ENCODE results near the gene HUNK.
"Not testable (repeated sequence)": the region's sequence is repeated elsewhere in the genome, so short reads cannot be mapped to it uniquely, and the experiment has no call there.

The HUNK gene

GRCh38 chr21:31848326-31848985 is 24.4 kb upstream of the HUNK start:
- TF ChIP-seq ZNF565 (CRISPR knock-in tag; conservative IDR thresholded peaks at IDR 0.05; ENCODE audit: low read depth): no peak
- no peak for TF ChIP-seq ZFP3 (CRISPR knock-in tag; IDR thresholded peaks at IDR 0.05)
- no peak for TF ChIP-seq ZNF8 (CRISPR knock-in tag; IDR thresholded peaks at IDR 0.05)
- no peak for TF ChIP-seq PATZ1 (CRISPR knock-in tag; IDR thresholded peaks at IDR 0.05; ENCODE audit: borderline replicate concordance)
- TF ChIP-seq CREB5 (CRISPR knock-in tag; IDR thresholded peaks at IDR 0.05; ENCODE audit: low read depth): no peak
- TF ChIP-seq ZFP30 (CRISPR knock-in tag; IDR thresholded peaks at IDR 0.05): no peak
- TF ChIP-seq ARNTL (CRISPR knock-in tag; IDR thresholded peaks at IDR 0.05; ENCODE audit: borderline replicate concordance, low read depth): no peak
- no peak for TF ChIP-seq OSR1 (CRISPR knock-in tag; IDR thresholded peaks at IDR 0.05)
- no peak for TF ChIP-seq ZNF70 (CRISPR knock-in tag; IDR thresholded peaks at IDR 0.05)
- no peak for TF ChIP-seq RARB (CRISPR knock-in tag; IDR thresholded peaks at IDR 0.05)
- TF ChIP-seq ESRRG (CRISPR knock-in tag; IDR thresholded peaks at IDR 0.05): no peak
- TF ChIP-seq GLIS3 (CRISPR knock-in tag; IDR thresholded peaks at IDR 0.05): no peak
- no peak for TF ChIP-seq POU6F1 (CRISPR knock-in tag; IDR thresholded peaks at IDR 0.05; ENCODE audit: borderline replicate concordance, low read depth)
- ATAC-seq: no peak

GRCh38 chr21:31850886-31851285 is 21.9 kb upstream of the HUNK start:
- ATAC-seq: no peak

GRCh38 chr21:31855180-31855579 is 17.6 kb upstream of the HUNK start:
- no peak for ATAC-seq
- TF ChIP-seq ZNF70 (CRISPR knock-in tag; IDR thresholded peaks at IDR 0.05) (no peak), POU6F1 (CRISPR knock-in tag; IDR thresholded peaks at IDR 0.05; ENCODE audit: borderline replicate concordance, low read depth) (no peak), ZNF565 (CRISPR knock-in tag; conservative IDR thresholded peaks at IDR 0.05; ENCODE audit: low read depth) (no peak), OSR1 (CRISPR knock-in tag; IDR thresholded peaks at IDR 0.05) (no peak), ARNTL (CRISPR knock-in tag; IDR thresholded peaks at IDR 0.05; ENCODE audit: borderline replicate concordance, low read depth) (no peak), ZFP30 (CRISPR knock-in tag; IDR thresholded peaks at IDR 0.05) (no peak), SNAI2 (CRISPR knock-in tag; IDR thresholded peaks at IDR 0.05) (no peak)

More at GRCh38 chr21:31850886-31851285, 21.9 kb upstream of the HUNK start:
- no peak for TF ChIP-seq ISL1 (CRISPR knock-in tag; IDR thresholded peaks at IDR 0.05)

- TF ChIP-seq ZC3H10 (CRISPR knock-in tag; IDR thresholded peaks at IDR 0.05) (no peak), CSDC2 (CRISPR knock-in tag; IDR thresholded peaks at IDR 0.05) (no peak), CREB5 (CRISPR knock-in tag; IDR thresholded peaks at IDR 0.05; ENCODE audit: low read depth) (no peak), CSRNP3 (CRISPR knock-in tag; IDR thresholded peaks at IDR 0.05) (no peak), ZNF8 (CRISPR knock-in tag; IDR thresholded peaks at IDR 0.05) (no peak), GLIS3 (CRISPR knock-in tag; IDR thresholded peaks at IDR 0.05) (no peak), OSR1 (CRISPR knock-in tag; IDR thresholded peaks at IDR 0.05) (no peak)
- no peak for ATAC-seq
These were observed 15.7 kb upstream of the HUNK start for GRCh38 chr21:31857096-31857495.

- ATAC-seq: not testable (repeated sequence)
These were observed 15.2 kb upstream of the HUNK start for GRCh38 chr21:31857631-31858030.

Data from SK-N-SH treated with all-trans-retinoic acid at 6 μM for 48 hours (cell line).